ENCODE data around the gene MUC4. TPM values are rescaled to one million over a fixed set of nuclear protein-coding genes. Genes with fewer than 3 reads are reported as not detected.
A peak's percentile ranks its signal among the peaks of the same experiment; 100 is the strongest.
"Not testable (repeated sequence)": the region's sequence is repeated elsewhere in the genome, so short reads cannot be mapped to it uniquely, and the experiment has no call there.

Gene MUC4
- total RNA-seq, 1 donor from 2014 or later: not detected

GRCh38 chr3:195820186-195820585 is 8.5 kb upstream of the MUC4 start:
- peak; percentile 55 for DNase-seq (ENCODE audit: low spot score)
- TF ChIP-seq, protein P1, sequence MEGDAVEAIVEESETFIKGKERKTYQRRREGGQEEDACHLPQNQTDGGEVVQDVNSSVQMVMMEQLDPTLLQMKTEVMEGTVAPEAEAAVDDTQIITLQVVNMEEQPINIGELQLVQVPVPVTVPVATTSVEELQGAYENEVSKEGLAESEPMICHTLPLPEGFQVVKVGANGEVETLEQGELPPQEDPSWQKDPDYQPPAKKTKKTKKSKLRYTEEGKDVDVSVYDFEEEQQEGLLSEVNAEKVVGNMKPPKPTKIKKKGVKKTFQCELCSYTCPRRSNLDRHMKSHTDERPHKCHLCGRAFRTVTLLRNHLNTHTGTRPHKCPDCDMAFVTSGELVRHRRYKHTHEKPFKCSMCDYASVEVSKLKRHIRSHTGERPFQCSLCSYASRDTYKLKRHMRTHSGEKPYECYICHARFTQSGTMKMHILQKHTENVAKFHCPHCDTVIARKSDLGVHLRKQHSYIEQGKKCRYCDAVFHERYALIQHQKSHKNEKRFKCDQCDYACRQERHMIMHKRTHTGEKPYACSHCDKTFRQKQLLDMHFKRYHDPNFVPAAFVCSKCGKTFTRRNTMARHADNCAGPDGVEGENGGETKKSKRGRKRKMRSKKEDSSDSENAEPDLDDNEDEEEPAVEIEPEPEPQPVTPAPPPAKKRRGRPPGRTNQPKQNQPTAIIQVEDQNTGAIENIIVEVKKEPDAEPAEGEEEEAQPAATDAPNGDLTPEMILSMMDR (IDR thresholded peaks at IDR 0.05): no peak
- H3K27me3 Mint-ChIP-seq (ENCODE audit: low read depth): peaks cover 12% of the 10 kb centered on the region

DNA sequence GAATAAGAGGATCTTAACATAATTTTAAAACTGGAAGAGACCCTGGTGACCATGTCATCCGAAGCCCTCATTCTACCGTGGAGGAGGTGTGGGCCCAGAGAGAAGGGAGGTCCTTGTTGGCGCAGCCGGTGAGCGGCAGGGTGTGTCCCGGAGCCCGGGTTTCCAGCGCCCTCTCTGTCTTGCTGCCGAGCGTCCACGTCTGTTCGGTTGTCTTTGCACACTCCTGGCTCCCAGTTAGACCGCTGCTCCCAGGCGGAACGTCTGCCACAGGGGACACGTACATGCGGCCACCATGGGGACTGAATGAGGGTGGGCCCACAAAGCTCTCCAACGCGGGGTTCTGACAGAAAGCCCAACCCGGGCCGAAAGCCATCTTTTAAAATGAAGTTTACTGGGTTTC is 6.6 kb upstream of the MUC4 start:
- peak; percentile 75 for DNase-seq (ENCODE audit: low spot score)
- Mint-ChIP-seq H3K4me3 (ENCODE audit: unreplicated experiment) (no peak overlapping the region), H3K27ac (ENCODE audit: unreplicated experiment) (no peak overlapping the region), H3K9me3 (ENCODE audit: low read depth) (no peaks in the 10 kb centered on the region), H3K4me1 (ENCODE audit: low read depth) (no peaks in the 10 kb centered on the region), H3K36me3 (ENCODE audit: low read depth) (no peaks in the 10 kb centered on the region), H3K27me3 (ENCODE audit: low read depth) (peaks cover 21% of the 10 kb centered on the region)
- TF ChIP-seq, protein P1 (IDR thresholded peaks at IDR 0.05): no peak

More at GRCh38 chr3:195820186-195820585, 8.5 kb upstream of the MUC4 start:
- Mint-ChIP-seq H3K4me3 (ENCODE audit: unreplicated experiment) (no peak overlapping the region), H3K27ac (ENCODE audit: unreplicated experiment) (no peak overlapping the region), H3K4me1 (ENCODE audit: low read depth) (no peaks in the 10 kb centered on the region), H3K36me3 (ENCODE audit: low read depth) (no peaks in the 10 kb centered on the region), H3K9me3 (ENCODE audit: low read depth) (no peaks in the 10 kb centered on the region)

- Mint-ChIP-seq H3K4me1 (ENCODE audit: low read depth) (no peaks in the 10 kb centered on the region), H3K9me3 (ENCODE audit: low read depth) (no peaks in the 10 kb centered on the region), H3K27me3 (ENCODE audit: low read depth) (peaks cover 21% of the 10 kb centered on the region), H3K4me3 (ENCODE audit: unreplicated experiment) (no peak overlapping the region), H3K36me3 (ENCODE audit: low read depth) (no peaks in the 10 kb centered on the region), H3K27ac (ENCODE audit: unreplicated experiment) (no peak overlapping the region)
- TF ChIP-seq, protein P1 (IDR thresholded peaks at IDR 0.05): no peak
- DNase-seq (ENCODE audit: low spot score): peak; percentile 66
Measured at GRCh38 chr3:195817578-195818135, 5.9 kb upstream of the MUC4 start.

DNA sequence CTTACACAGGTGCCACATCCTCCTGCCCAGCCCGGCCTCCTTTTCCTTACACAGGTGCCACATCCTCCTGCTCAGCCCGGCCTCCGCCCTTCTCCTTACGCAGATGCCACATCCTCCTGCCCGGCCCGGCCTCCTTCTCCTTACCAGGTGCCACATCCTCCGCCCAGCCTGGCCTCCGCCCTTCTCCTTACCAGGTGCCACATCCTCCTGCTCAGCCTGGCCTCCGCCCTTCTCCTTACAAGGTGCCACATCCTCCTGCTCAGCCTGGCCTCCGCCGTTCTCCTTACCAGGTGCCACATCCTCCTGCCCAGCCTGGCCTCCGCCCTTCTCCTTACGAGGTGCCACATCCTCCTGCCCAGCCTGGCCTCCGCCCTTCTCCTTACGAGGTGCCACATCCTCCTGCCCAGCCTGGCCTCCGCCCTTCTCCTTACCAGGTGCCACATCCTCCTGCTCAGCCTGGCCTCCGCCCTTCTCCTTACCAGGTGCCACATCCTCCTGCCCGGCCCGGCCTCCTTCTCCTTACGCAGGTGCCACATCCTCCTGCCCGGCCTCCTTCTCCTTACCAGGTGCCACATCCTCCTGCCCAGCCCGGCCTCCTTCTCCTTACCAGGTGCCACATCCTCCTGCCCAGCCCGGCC is 4.7 kb upstream of the MUC4 start:
- not testable (repeated sequence) for H3K4me1 Mint-ChIP-seq (ENCODE audit: low read depth); H3K27ac Mint-ChIP-seq (ENCODE audit: unreplicated experiment); H3K4me3 Mint-ChIP-seq (ENCODE audit: unreplicated experiment); H3K36me3 Mint-ChIP-seq (ENCODE audit: low read depth); H3K9me3 Mint-ChIP-seq (ENCODE audit: low read depth)
- peak; percentile 52 for DNase-seq (ENCODE audit: low spot score)
- H3K27me3 Mint-ChIP-seq (ENCODE audit: low read depth): peaks cover 17% of the 10 kb centered on the region

DNA sequence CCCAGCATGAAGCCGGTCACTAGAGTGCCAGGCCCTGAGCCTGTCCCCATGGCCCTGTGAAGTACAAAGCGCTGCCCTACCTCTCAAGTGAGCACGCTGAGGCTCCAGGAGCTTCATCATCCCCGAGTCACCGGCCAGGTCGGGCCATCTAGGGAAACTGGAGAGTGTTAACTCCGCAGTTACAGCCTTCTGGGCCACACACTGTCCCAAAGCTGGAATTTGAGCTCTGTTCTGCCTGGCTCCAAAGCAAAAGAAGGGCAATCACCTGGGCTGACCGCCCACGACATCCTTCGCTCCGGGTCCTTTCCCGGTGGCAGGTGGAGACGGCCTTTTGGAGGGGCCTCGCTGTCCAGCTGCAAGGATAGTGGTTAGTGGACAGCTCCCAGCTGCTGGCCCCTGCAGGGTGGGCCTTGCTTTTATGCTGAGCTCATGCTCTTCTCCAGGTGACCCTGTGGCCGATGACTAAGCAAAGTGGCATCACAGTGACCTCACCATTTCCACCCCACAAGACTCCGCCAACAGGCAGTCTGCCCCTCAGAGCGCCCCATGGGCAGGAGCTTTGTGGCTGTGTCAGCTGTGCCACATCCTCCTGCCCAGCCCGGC is 3.5 kb upstream of the MUC4 start:
- no peaks in the 10 kb centered on the region for H3K9me3 Mint-ChIP-seq (ENCODE audit: low read depth)
- no peak overlapping the region for H3K4me3 Mint-ChIP-seq (ENCODE audit: unreplicated experiment)
- no peak for DNase-seq (ENCODE audit: low spot score)
- H3K4me1 Mint-ChIP-seq (ENCODE audit: low read depth): peaks cover 4% of the 10 kb centered on the region
- TF ChIP-seq, protein P1 (IDR thresholded peaks at IDR 0.05): no peak
- H3K27ac Mint-ChIP-seq (ENCODE audit: unreplicated experiment): no peak overlapping the region
- peaks cover 21% of the 10 kb centered on the region for H3K27me3 Mint-ChIP-seq (ENCODE audit: low read depth)
- H3K36me3 Mint-ChIP-seq (ENCODE audit: low read depth): no peaks in the 10 kb centered on the region

All from chondrocyte (in vitro differentiated cells).